SIG-M5 treated with dmso at 0.1 percent for 504 hours (cell line): ENCODE data around the gene TMEM240.
A peak's percentile ranks its signal among the peaks of the same experiment; 100 is the strongest.

Source experiments
- DNase-seq: peaks from one replicate; lab custom pipeline; 2025; ENCODE audit not compliant: unreplicated experiment; lab: John Stamatoyannopoulos, UW

The TMEM240 gene

GRCh38 chr1:1540090-1540817 lies at the start of gene TMEM240:
TSS of gene TMEM240 (minus strand) at chr1:1540624. CDS start at chr1:1540346, 278 bp downstream.
- DNase-seq, result no peak

GRCh38 chr1:1583347-1584010 lies 43.1 kb upstream of the TMEM240 start:
- no peak for DNase-seq

GRCh38 chr1:1582585-1583346 lies 42.3 kb upstream of the TMEM240 start:
- DNase-seq, result no peak

GRCh38 chr1:1578371-1578940 lies 38.0 kb upstream of the TMEM240 start:
- no peak for DNase-seq

GRCh38 chr1:1577367-1578011 lies 37.1 kb upstream of the TMEM240 start:
- DNase-seq, result no peak

- peak; percentile 78 for DNase-seq
Observed at GRCh38 chr1:1574721-1575537, 34.5 kb upstream of the TMEM240 start, which contains the start of gene SSU72. TSS of gene SSU72 (minus strand) at chr1:1574863. CDS start at chr1:1574557, 306 bp downstream.

GRCh38 chr1:1573843-1574720 lies 33.7 kb upstream of the TMEM240 start:
- peak; percentile 62 for DNase-seq

GRCh38 chr1:1569341-1569740 lies 28.9 kb upstream of the TMEM240 start:
- DNase-seq, result no peak

- no peak for DNase-seq
Observed at GRCh38 chr1:1567891-1568291, 27.5 kb upstream of the TMEM240 start.

GRCh38 chr1:1567152-1567875 lies 26.9 kb upstream of the TMEM240 start:
- no peak for DNase-seq

- no peak for DNase-seq
Observed at GRCh38 chr1:1565340-1565739, 24.9 kb upstream of the TMEM240 start.

GRCh38 chr1:1564268-1564667 lies 23.8 kb upstream of the TMEM240 start:
- DNase-seq, result no peak

GRCh38 chr1:1563688-1564087 lies 23.3 kb upstream of the TMEM240 start:
- DNase-seq, result no peak

- no peak for DNase-seq
Observed at GRCh38 chr1:1562556-1563195, 22.3 kb upstream of the TMEM240 start.

- DNase-seq, result no peak
Observed at GRCh38 chr1:1561801-1562470, 21.5 kb upstream of the TMEM240 start.

- DNase-seq, result no peak
Observed at GRCh38 chr1:1560178-1560577, 19.8 kb upstream of the TMEM240 start.

- no peak for DNase-seq
Observed at GRCh38 chr1:1559066-1559465, 18.6 kb upstream of the TMEM240 start.
